ENCODE results near the gene CRB3.

Gene CRB3

DNA sequence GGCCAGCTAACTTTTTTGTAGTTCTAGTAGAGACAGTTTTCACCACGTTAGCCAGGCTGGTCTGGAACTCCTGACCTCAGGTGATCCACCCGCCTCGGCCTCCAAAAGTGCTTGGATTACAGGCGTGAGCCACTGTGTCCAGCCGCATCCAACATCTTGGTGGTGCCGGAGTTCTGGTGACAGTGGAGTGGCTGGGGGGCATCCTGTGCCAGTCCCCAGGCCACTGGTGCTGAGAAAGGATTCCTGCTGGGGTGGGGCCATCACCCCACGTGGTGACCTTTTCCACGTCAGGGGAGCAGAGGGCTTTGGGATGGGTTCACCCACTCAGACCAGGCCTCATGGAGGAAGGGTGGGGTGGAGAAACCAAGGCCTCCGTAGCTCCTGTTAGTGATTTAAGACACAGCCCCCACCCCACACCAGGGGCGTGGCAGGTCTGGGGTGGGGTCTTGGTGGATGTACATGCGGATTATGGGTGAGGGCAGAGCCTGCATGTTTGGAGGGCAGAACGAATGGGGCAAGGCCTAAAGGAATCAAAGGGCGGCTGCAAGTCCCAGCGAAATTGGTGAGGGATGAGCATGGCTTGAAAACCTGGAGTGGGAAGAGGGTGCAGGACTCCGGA is 51.0 kb downstream of the CRB3 start:
- no peaks in the 10 kb centered on the region for H3K9me3 Mint-ChIP-seq
- H3K27me3 Mint-ChIP-seq (ENCODE audit: low read depth): peaks cover 20% of the 10 kb centered on the region
- no peaks in the 10 kb centered on the region for H3K36me3 Mint-ChIP-seq (ENCODE audit: low read depth)
- peak overlapping the region in 1 of 3 experiments; percentile 91 for H3K27ac Mint-ChIP-seq
- peak overlapping the region; percentile 51 to 70 (median 54) for H3K4me3 Mint-ChIP-seq
- peaks cover 15% of the 10 kb centered on the region for H3K4me1 Mint-ChIP-seq
- TF ChIP-seq, protein P1, sequence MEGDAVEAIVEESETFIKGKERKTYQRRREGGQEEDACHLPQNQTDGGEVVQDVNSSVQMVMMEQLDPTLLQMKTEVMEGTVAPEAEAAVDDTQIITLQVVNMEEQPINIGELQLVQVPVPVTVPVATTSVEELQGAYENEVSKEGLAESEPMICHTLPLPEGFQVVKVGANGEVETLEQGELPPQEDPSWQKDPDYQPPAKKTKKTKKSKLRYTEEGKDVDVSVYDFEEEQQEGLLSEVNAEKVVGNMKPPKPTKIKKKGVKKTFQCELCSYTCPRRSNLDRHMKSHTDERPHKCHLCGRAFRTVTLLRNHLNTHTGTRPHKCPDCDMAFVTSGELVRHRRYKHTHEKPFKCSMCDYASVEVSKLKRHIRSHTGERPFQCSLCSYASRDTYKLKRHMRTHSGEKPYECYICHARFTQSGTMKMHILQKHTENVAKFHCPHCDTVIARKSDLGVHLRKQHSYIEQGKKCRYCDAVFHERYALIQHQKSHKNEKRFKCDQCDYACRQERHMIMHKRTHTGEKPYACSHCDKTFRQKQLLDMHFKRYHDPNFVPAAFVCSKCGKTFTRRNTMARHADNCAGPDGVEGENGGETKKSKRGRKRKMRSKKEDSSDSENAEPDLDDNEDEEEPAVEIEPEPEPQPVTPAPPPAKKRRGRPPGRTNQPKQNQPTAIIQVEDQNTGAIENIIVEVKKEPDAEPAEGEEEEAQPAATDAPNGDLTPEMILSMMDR (IDR thresholded peaks at IDR 0.05; ENCODE audit: unreplicated experiment in 3 of 3): no peak

DNA sequence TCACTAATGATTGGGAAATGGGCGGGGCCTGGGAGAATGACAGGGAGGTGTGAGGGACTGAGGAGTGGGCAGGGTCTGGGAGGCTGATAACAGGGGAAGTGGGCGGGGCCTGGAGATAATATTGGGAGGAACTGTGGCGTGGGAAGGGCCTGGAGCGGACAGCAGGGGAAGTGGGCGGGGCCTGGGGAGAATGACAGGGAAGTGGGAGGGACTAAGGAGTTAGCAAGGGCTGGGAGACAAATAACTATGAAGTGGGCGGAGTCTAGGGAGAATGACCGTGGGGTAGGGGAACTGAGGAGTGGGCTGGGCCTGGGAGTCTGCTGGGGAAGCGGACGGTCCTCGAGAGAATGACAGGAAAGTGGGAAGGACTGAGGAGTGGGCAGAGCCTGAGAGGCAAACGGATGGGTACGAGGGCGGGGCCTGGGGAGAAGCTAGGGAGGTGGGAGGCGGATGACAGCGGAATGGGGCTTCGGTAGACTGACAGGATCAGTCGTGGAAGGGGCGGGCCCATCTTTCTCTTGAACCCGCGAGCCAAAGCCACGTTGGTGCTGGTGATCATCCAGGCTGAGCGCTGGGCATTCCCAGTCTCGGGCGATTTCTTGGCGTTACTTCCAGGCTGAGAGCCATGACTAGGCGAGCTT is 52.1 kb downstream of the CRB3 start:
- H3K36me3 Mint-ChIP-seq (ENCODE audit: low read depth): no peaks in the 10 kb centered on the region
- peaks cover 22% of the 10 kb centered on the region for H3K27me3 Mint-ChIP-seq (ENCODE audit: low read depth)
- peak overlapping the region; percentile 30 to 75 (median 70) for H3K27ac Mint-ChIP-seq
- H3K4me1 Mint-ChIP-seq: peaks cover 15% of the 10 kb centered on the region
- no peaks in the 10 kb centered on the region for H3K9me3 Mint-ChIP-seq
- TF ChIP-seq, protein P1 (IDR thresholded peaks at IDR 0.05; ENCODE audit: unreplicated experiment in 3 of 3): no peak
- peak overlapping the region; percentile 86 to 92 (median 86) for H3K4me3 Mint-ChIP-seq

Data from nephron (organoid).